Measurements from ENCODE around the gene MRPS22. TPM values are rescaled to one million over a fixed set of nuclear protein-coding genes. Genes with fewer than 3 reads are reported as not detected.
"Not testable (repeated sequence)": the region's sequence is repeated elsewhere in the genome, so short reads cannot be mapped to it uniquely, and the experiment has no call there.

The MRPS22 gene
- total RNA-seq, 1 donor, result 75.8 TPM

GRCh38 chr3:139388077-139388476 is 44.3 kb downstream of the MRPS22 start:
- H3K4me3 ChIP-seq (ENCODE audit: low read depth, low read length), result peak overlapping the region; percentile 94
- TF ChIP-seq CTCF (IDR thresholded peaks at IDR 0.05; ENCODE audit: insufficient read depth, low read length), result no peak
- DNase-seq (ENCODE audit: low read depth), result no peak

GRCh38 chr3:139388821-139389551 is 45.2 kb downstream of the MRPS22 start:
- no peak for TF ChIP-seq CTCF (IDR thresholded peaks at IDR 0.05; ENCODE audit: insufficient read depth, low read length)
- peak overlapping the region; percentile 94 for H3K4me3 ChIP-seq (ENCODE audit: low read depth, low read length)
- DNase-seq (ENCODE audit: low read depth), result no peak

GRCh38 chr3:139389552-139390368 is 45.9 kb downstream of the MRPS22 start, which contains the start of gene COPB2:
TSS of gene COPB2 (minus strand) at chr3:139389647. CDS start at chr3:139389550, 97 bp downstream.
- no peak for TF ChIP-seq CTCF (IDR thresholded peaks at IDR 0.05; ENCODE audit: insufficient read depth, low read length)
- peak within 1 kb of the TSS; percentile 94 for H3K4me3 ChIP-seq (ENCODE audit: low read depth, low read length)
- peak; percentile 99 for DNase-seq (ENCODE audit: low read depth)

GRCh38 chr3:139394116-139394515 is 50.3 kb downstream of the MRPS22 start:
- H3K4me3 ChIP-seq (ENCODE audit: low read depth, low read length), result no peak overlapping the region
- peak; percentile 35 for DNase-seq (ENCODE audit: low read depth)
- TF ChIP-seq CTCF (IDR thresholded peaks at IDR 0.05; ENCODE audit: insufficient read depth, low read length), result no peak

GRCh38 chr3:139396707-139397106 is 52.9 kb downstream of the MRPS22 start:
- DNase-seq (ENCODE audit: low read depth), result no peak
- no peak for TF ChIP-seq CTCF (IDR thresholded peaks at IDR 0.05; ENCODE audit: insufficient read depth, low read length)
- no peak overlapping the region for H3K4me3 ChIP-seq (ENCODE audit: low read depth, low read length)

- not testable (repeated sequence) for DNase-seq (ENCODE audit: low read depth); H3K4me3 ChIP-seq (ENCODE audit: low read depth, low read length)
These were observed 57.3 kb downstream of the MRPS22 start for GRCh38 chr3:139401155-139401554.

Small RNAs within 50 kb of the gene (small RNA-seq; reads per million reads assigned to genes)
- gene RF00026, result not detected

Other genes with a start within 250 kb of the MRPS22 start
- gene COPB2, start 45.6 kb downstream of the MRPS22 start, total RNA-seq (ENCODE audit: low replicate concordance), result 112 and 173 TPM in 2 replicates
- not detected in 2 replicates for gene RBP2, start 132.5 kb downstream of the MRPS22 start, total RNA-seq (ENCODE audit: low replicate concordance)
- 31.2 and 49.1 TPM in 2 replicates for gene RBP1, start 195.7 kb downstream of the MRPS22 start, total RNA-seq (ENCODE audit: low replicate concordance)

Data from fibroblast of the aortic adventitia (primary cell).